Glutamatergic neuron (in vitro differentiated cells): ENCODE data around the gene PBX1. TPM values are rescaled to one million over a fixed set of nuclear protein-coding genes. Genes with fewer than 3 reads are reported as not detected.

Source experiments
- DNase-seq: peaks from one replicate; pipeline ENCODE4 v3.0.0; 2022
- H3K27ac Mint-ChIP-seq: one replicate; pipeline ENCODE4 v1.8.0; 2020; ENCODE audit warnings: mild to moderate bottlenecking, mixed read lengths, inconsistent platforms; ENCODE audit not compliant: unreplicated experiment
- H3K27me3 Mint-ChIP-seq: one replicate; pipeline ENCODE4 v1.8.0; 2020; ENCODE audit warnings: mild to moderate bottlenecking, moderate library complexity, mixed read lengths, inconsistent platforms; ENCODE audit not compliant: unreplicated experiment
- H3K36me3 Mint-ChIP-seq: one replicate; pipeline ENCODE4 v1.8.0; 2020; ENCODE audit warnings: mild to moderate bottlenecking, mixed read lengths, inconsistent platforms; ENCODE audit not compliant: unreplicated experiment
- H3K4me1 Mint-ChIP-seq: one replicate; pipeline ENCODE4 v1.8.0; 2020; ENCODE audit warnings: mild to moderate bottlenecking, low read depth, mixed read lengths, inconsistent platforms; ENCODE audit not compliant: unreplicated experiment
- H3K4me3 Mint-ChIP-seq: one replicate; pipeline ENCODE4 v1.8.0; 2020; ENCODE audit warnings: mild to moderate bottlenecking, mixed read lengths, inconsistent platforms; ENCODE audit not compliant: unreplicated experiment
- H3K9me3 Mint-ChIP-seq: one replicate; pipeline ENCODE4 v1.8.0; 2020; ENCODE audit warnings: mild to moderate bottlenecking, moderate library complexity, mixed read lengths, inconsistent platforms; ENCODE audit not compliant: unreplicated experiment
- CTCF ChIP-seq: fragments of 200-600 bp; sonication (generic); IDR thresholded peaks from one replicate; pipeline ENCODE4 v1.5.0; 2021; ENCODE audit not compliant: partially characterized antibody, unreplicated experiment
- total RNA-seq: library from RNA; stranded (reverse); fragmentation: NEBNext Ultra II Directional; extraction: Animal tissue kit (Norgen Biotek cat#: 25700); gene quantifications from one replicate; pipeline ENCODE4 v1.2.1, GENCODE V29; 2021; ENCODE audit not compliant: unreplicated experiment

PBX1 gene
- total RNA-seq, 1 donor from 2014 or later, result 98.7 TPM

- H3K4me3 Mint-ChIP-seq, result no peak overlapping the region
- peaks cover 44% of the 10 kb centered on the region for H3K4me1 Mint-ChIP-seq
- no peak for TF ChIP-seq CTCF
- H3K27ac Mint-ChIP-seq, result peak overlapping the region; percentile 6
- no peaks in the 10 kb centered on the region for H3K36me3 Mint-ChIP-seq
- peaks cover 3% of the 10 kb centered on the region for H3K27me3 Mint-ChIP-seq
- H3K9me3 Mint-ChIP-seq, result peaks cover 4% of the 10 kb centered on the region
- DNase-seq, result no peak
Measured at GRCh38 chr1:164610538-164611222, 51.7 kb downstream of the PBX1 start.

GRCh38 chr1:164611754-164612642 is 53.0 kb downstream of the PBX1 start:
- peaks cover 4% of the 10 kb centered on the region for H3K9me3 Mint-ChIP-seq
- H3K27me3 Mint-ChIP-seq, result peaks cover 3% of the 10 kb centered on the region
- peaks cover 44% of the 10 kb centered on the region for H3K4me1 Mint-ChIP-seq
- H3K36me3 Mint-ChIP-seq, result no peaks in the 10 kb centered on the region
- DNase-seq, result no peak
- no peak overlapping the region for H3K4me3 Mint-ChIP-seq
- peak overlapping the region; percentile 29 for H3K27ac Mint-ChIP-seq
- TF ChIP-seq CTCF, result no peak

- Mint-ChIP-seq H3K27me3 (peaks cover 3% of the 10 kb centered on the region), H3K27ac (no peak overlapping the region), H3K9me3 (peaks cover 4% of the 10 kb centered on the region), H3K36me3 (no peaks in the 10 kb centered on the region), H3K4me3 (no peak overlapping the region), H3K4me1 (peaks cover 38% of the 10 kb centered on the region)
- no peak for TF ChIP-seq CTCF
- no peak for DNase-seq
Measured at GRCh38 chr1:164613176-164613575, 54.2 kb downstream of the PBX1 start.

- no peak for DNase-seq
- Mint-ChIP-seq H3K27ac (no peak overlapping the region), H3K36me3 (no peaks in the 10 kb centered on the region), H3K4me3 (no peak overlapping the region), H3K27me3 (peaks cover 3% of the 10 kb centered on the region), H3K4me1 (peaks cover 29% of the 10 kb centered on the region), H3K9me3 (peaks cover 4% of the 10 kb centered on the region)
- TF ChIP-seq CTCF, result no peak
Measured at GRCh38 chr1:164614316-164614715, 55.3 kb downstream of the PBX1 start.
